T-helper 2 cell (primary cell): ENCODE data around the gene HTRA3.

Source experiments
- DNase-seq, 5 experiments: peaks; one replicate each; pipeline versions ENCODE4 v3.0.0 to v3.0.0-alpha.2; 2012 to 2022

The HTRA3 gene

GRCh38 chr4:8314691-8315255, 45.2 kb downstream of the HTRA3 start:
- no peak for DNase-seq

GRCh38 chr4:8315435-8316250, 46.1 kb downstream of the HTRA3 start:
- no peak for DNase-seq

DNA sequence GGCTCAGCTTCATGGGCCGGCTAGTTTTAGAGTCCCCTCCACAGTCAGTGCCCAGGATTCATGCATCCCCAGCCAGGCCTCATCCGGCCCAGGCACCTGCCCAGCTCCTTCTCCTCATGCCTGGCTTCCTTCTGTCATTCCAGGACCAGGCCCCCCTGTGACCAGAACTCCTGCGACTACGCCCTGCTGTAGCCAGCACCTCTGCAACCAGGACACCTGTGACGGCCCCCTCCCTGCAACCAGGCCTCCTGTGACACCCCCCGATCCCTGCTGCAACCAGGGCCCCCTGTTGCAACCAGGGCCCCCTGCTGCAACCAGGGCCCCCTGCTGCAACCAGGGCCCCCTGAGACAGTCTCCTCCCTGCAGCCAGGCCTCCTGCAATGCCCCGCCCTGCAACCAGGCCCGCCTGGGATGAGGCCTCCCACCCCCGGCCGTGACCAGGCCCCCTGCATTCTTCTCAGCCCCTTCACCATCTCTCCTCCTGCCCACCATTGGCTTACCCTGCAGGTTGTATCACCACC, 46.8 kb downstream of the HTRA3 start:
- no peak for DNase-seq

DNA sequence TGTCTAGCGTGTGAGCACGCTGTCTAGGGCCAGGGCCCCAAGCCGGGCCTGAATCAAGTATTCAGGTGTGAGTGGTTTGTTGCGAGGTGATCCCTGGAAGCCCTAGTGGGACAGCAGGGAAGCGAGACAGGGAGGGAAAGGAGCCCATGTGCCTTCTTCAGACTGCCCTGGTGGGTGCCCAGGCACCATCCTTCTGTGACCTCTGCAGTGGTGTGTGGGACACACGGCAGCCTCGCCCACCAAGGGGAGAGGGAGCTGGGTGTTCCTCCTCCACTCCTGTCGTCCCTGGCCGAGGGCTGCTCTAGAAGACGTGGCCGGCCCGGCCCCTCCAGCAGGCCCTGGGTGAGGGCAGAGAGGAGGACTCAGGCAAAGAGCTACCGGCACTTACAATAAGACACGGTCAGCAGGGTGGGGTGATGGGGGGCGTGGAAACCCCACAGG, 47.4 kb downstream of the HTRA3 start:
- DNase-seq = no peak

DNA sequence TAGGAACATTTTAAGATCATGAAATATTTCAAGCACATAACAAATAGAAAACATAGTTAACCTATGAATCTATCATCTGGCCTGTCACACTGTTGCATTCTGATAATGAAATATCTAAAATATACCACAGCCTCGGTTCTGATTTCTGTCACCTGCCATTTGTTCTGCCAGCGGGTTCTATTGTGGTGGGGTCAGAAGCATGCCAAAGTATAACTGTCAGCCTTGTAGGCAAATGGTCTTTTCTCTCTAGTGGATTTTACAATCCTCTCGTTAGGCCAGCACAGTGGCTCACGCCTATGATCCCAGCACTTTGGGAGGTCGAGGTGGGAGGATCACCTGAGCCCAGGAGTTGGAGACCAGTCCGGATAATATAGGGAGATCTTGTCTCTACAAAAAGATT, 47.9 kb downstream of the HTRA3 start:
- no peak for DNase-seq

- no peak for DNase-seq
Observed at GRCh38 chr4:8318509-8318908, 49.0 kb downstream of the HTRA3 start.

DNA sequence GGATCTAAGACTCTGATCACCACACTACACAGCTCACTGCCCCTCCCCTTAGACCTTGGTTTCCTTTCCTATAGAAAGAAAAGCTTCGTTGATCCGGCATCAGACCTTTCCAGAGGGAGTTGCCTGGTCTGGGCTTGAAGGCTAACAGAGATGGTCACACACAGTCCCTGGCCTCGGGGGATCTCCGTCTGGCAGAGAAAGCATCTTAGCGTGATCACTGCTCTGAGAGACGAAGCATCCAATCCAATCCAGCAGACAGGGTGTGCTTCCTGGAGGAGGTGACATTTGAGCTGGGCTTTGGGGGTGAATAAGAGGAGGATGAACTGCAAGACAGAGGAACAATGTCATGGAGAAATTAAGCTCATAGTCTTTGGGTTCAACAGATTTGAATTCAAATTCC, 49.5 kb downstream of the HTRA3 start:
- no peak for DNase-seq

- no peak for DNase-seq
Observed at GRCh38 chr4:8319731-8320385, 50.3 kb downstream of the HTRA3 start.

DNA sequence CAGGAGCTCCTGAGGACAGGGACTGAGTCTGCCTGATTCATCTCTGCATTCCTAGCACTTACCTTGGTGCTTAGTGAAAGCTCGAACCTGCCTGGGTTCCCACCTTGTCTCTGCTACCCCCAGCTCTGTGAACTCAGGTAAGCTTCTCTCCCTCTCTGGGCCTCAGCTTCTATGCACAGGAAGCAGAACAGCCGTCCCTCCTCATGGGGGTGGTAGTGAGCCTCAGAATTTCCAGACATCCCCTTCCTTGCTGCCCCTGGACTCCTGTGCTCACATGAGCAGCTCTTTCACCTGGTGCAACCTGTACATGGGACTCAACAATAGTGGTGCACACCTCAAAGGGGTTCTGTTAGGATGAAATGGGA, 50.8 kb downstream of the HTRA3 start:
- DNase-seq = no peak

GRCh38 chr4:8321220-8321619, 51.7 kb downstream of the HTRA3 start:
- DNase-seq = peak in 1 of 5 experiments; percentile 25

DNA sequence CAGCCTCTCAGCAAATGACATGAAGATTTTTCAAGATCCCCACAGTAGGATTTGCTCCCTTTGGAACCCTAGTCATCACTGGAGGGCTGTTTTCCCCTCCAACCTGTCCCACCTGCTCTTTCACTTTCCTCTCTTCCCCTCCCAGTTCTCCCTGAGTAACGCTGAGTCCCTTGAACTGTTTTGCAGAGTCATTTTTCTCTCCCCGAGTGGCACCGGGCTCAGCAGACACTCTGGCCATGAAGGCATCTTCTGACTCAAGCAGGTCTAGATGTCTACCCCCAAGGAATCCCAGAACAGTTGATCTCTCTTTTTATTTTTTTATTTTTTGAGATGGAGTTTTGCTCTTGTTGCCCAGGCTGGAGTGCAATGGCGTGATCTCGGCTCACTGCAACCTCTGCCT, 52.2 kb downstream of the HTRA3 start:
- DNase-seq = no peak

DNA sequence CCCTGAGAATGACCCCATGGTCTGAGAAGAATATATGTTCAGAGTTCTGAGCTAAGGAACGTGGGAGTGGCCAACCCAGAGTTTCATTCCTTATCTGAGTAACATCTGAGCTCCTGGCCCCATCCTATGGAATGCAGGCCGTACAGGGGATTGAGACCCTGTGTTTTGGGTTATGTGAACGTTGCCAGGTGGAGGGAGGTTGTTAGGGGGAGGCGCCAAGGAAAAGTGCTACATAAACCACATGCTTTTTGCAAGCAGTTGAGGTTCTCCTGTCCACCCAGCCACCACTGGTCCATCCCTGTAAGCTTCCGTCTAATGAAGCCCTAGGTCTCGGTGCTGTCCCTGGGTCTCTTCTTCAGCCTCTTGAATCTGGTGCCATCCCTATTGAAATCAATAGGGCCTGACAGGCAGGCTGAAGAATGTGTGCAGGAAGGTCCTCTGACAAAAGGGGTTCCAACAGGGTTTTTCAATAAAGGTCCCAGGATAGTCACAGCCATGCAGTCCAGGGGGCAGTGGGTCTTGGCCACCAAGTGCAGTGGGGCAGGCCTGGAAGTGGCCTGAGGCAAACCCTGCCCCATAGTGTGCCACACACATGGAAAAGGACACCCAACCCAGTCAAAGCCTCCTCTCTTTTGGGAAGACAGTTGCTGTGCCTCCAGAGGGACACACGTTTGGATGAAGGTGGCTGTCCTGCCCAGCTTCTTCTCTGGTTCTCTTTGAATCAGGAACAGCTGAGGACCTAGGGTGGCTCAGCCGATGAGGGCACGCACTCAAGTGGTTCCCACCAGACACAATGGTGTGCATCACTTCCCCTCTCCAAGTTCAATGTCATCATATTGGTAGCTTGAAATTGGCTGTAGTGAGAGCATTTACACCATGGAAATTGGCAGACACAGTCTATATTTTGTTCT, 53.5 kb downstream of the HTRA3 start:
- DNase-seq = no peak

DNA sequence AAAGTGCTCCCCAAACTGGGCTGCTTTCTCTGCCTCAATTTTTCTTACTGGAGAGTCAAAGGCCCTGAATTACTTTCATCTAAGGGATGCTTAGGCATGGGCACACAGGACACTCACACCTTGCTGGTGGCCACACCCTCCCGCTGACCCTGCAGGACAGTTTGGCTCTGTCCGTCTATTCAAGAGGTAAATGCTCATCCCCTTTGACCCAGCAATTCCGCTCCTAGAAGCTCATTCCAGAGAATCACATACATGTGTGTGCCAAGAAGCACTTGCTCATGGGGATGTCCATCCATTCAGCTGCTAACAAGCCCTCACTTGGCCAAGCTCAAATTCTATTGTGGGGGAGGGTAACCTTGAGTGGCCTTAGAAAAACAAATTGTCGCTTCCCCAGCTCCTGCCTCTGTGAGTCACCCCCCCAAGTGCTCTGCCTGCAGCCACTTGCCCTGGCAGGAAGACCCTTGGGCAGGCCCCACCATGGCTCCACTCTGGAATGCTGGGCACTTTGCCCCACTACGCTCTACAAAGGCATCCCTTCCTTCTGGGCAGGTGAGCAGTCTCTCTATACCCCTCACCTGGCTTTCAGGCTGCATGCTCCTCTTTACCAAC, 54.5 kb downstream of the HTRA3 start:
- no peak for DNase-seq

DNA sequence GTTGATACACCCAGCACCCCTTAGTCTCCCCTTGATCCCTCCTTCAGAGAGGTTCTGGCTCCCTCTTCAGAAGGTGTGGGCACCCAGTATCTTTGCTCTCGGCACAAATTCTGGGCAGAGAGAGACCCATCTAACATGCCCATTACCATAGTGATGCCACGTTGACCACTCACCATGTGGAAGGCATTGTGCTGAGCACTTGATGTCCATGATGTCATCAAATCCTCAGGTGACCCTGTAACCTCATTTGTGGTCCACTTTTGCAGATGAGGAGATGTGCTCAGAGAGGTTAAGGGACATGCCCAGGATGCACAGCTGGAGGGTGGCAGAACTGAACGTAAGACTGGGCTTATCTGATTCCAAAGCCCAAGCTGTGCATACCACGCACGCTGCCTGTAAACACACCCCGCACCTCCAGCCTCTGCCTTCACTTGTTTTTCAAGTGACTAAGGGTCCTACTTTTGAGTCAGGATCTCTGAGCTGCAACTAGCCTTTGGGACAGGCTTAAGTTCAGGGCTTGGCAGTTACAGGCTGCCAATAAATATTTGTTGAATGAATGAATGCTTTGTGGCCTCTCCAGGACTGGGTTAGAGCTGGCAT, 55.2 kb downstream of the HTRA3 start:
- DNase-seq = no peak

- no peak for DNase-seq
Observed at GRCh38 chr4:8325291-8325973, 55.9 kb downstream of the HTRA3 start.

GRCh38 chr4:8326206-8326605, 56.7 kb downstream of the HTRA3 start:
- no peak for DNase-seq

GRCh38 chr4:8328456-8328855, 58.9 kb downstream of the HTRA3 start:
- no peak for DNase-seq

DNA sequence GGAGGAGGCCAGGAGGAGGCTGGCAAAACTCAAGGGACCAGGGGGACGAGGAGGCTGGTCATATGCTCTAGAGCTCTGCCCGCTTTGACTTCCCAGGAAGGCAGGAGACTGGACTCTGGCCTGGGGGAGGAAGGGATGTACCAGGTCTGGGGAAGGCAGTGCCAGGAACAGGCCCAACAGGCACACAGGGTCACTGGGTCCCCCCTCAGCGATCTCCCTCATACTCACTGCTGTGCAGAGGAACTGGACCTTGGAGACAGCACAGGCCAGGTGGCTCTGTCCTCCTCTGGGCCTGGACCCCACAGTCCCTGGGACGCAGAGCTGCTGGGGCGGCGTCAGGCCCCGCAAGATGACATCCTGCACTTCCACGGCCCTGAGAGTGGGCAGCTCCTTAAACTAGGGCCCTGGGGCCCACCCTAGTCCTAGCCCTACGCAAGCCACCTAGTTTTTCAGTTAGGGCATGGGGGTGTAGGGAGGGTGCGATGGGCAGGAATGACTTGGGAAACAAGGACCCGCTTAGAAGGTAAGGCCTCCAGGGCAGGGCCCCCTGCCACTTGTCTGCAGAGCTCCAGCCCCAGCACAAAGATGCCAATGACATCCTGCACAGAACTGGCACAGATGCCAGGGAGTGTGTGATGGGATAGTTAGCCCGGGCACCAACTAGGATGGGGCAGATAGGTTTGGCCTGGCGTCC, 59.5 kb downstream of the HTRA3 start:
- DNase-seq = no peak

- DNase-seq = no peak
Observed at GRCh38 chr4:8329560-8329858, 60.0 kb downstream of the HTRA3 start.

- no peak for DNase-seq
Observed at GRCh38 chr4:8329859-8330761, 60.6 kb downstream of the HTRA3 start.
